H1 (cell line): ENCODE measurements around the gene ADARB2. TPM values are rescaled to one million over a fixed set of nuclear protein-coding genes. Genes with fewer than 3 reads are reported as not detected.

Experiments used
- CTCF ChIA-PET: fragments of 300-600 bp; sonication (Branson Sonifier 250); formaldehyde crosslinking; loops from one replicate; lab custom pipeline; 2021; ENCODE audit not compliant: partially characterized antibody; lab: Charles Lee
- POLR2A ChIA-PET: fragments of 300-600 bp; sonication (Branson Sonifier 250); formaldehyde crosslinking; loops from one replicate; lab custom pipeline; 2021; ENCODE audit warnings: inconsistent platforms; ENCODE audit not compliant: partially characterized antibody; lab: Charles Lee
- DNase-seq, 2 experiments: peaks; one replicate each; pipeline versions ENCODE4 v3.0.0 to v3.0.0-alpha.2; 2010 to 2022; ENCODE audit warnings: low spot score in 2 of 2, low read depth in 1 of 2, mixed read lengths in 1 of 2
- FAIRE-seq: peaks from 2 replicates; lab custom pipeline; 2011; peaks lifted over from hg19 to GRCh38; lab: Jason Lieb, UNC
- H2AFZ ChIP-seq: 2 replicates; pipeline ENCODE4 v1.8.1; 2012; ENCODE audit warnings: low read length, inconsistent platforms
- H2AK5ac ChIP-seq: 2 replicates; pipeline ENCODE4 v1.6.1; 2013; ENCODE audit warnings: low read depth, low read length
- H2BK120ac ChIP-seq: replicated peaks from 2 replicates; pipeline ENCODE3; 2013; ENCODE audit warnings: low read depth, low read length, inconsistent platforms
- H2BK12ac ChIP-seq: 2 replicates; pipeline ENCODE4 v1.6.1; 2013; ENCODE audit warnings: low read depth, low read length
- H2BK15ac ChIP-seq: 2 replicates; pipeline ENCODE4 v1.6.1; 2013; ENCODE audit warnings: low read length
- H2BK20ac ChIP-seq: 2 replicates; pipeline ENCODE4 v1.6.1; 2013; ENCODE audit warnings: low read length
- H2BK5ac ChIP-seq: 2 replicates; pipeline ENCODE4 v1.6.1; 2013; ENCODE audit warnings: low read depth, low read length
- H3K14ac ChIP-seq: 2 replicates; pipeline ENCODE4 v1.6.1; 2013; ENCODE audit warnings: inconsistent platforms; ENCODE audit not compliant: insufficient read length
- H3K18ac ChIP-seq: 2 replicates; pipeline ENCODE4 v1.6.1; 2013; ENCODE audit warnings: low read length; ENCODE audit errors: extremely low read depth
- H3K23ac ChIP-seq: 2 replicates; pipeline ENCODE4 v1.6.1; 2013; ENCODE audit warnings: inconsistent platforms; ENCODE audit not compliant: insufficient read length
- H3K23me2 ChIP-seq: 2 replicates; pipeline ENCODE4 v1.6.1; 2013; ENCODE audit warnings: low read depth, low read length
- H3K27ac ChIP-seq: 2 replicates; pipeline ENCODE4 v1.6.1; 2011; ENCODE audit warnings: low read depth, low read length, inconsistent platforms
- H3K27me3 ChIP-seq, 4 experiments: replicated peaks in 1 of 4; 1 replicate in 1 of 4; 2 replicates in 3 of 4; pipeline versions ENCODE4 v1.6.1 to v1.8.1; 2011 to 2013; ENCODE audit warnings: low read length in 3 of 4, mild to moderate bottlenecking in 3 of 4, inconsistent platforms in 2 of 4, mixed read lengths in 2 of 4, moderate library complexity in 1 of 4; ENCODE audit not compliant: control insufficient read depth in 3 of 4, insufficient read depth in 3 of 4; ENCODE audit errors: extremely low read depth in 1 of 4
- H3K36me3 ChIP-seq, 4 experiments: 2 replicates each; pipeline versions ENCODE4 v1.6.1 to v1.8.1; 2011 to 2013; ENCODE audit warnings: mild to moderate bottlenecking in 4 of 4, low read length in 3 of 4, moderate library complexity in 2 of 4, control low read depth in 1 of 4, inconsistent platforms in 1 of 4; ENCODE audit not compliant: insufficient read depth in 4 of 4, control insufficient read depth in 2 of 4
- H3K4ac ChIP-seq: replicated peaks from 2 replicates; pipeline ENCODE3; 2013; ENCODE audit warnings: low read length, low read depth, mixed read lengths, inconsistent platforms; ENCODE audit not compliant: insufficient read length
- H3K4me1 ChIP-seq, 4 experiments: replicated peaks in 1 of 4; 1 replicate in 1 of 4; 2 replicates in 3 of 4; pipeline versions ENCODE4 v1.6.1 to v1.8.1; 2011 to 2013; ENCODE audit warnings: low read length in 3 of 4, inconsistent platforms in 2 of 4, mixed read lengths in 1 of 4; ENCODE audit not compliant: insufficient read depth in 4 of 4, control insufficient read depth in 3 of 4
- H3K4me2 ChIP-seq, 2 experiments: 2 replicates each; pipeline versions ENCODE4 v1.6.1 to v1.8.1; 2011 to 2013; ENCODE audit warnings: low read depth in 2 of 2, low read length in 2 of 2, control low read depth in 1 of 2, inconsistent platforms in 1 of 2, mild to moderate bottlenecking in 1 of 2; ENCODE audit not compliant: insufficient read depth in 1 of 2
- H3K4me3 ChIP-seq, 4 experiments: fragments of 200-600, 300-600 bp in 1 of 4; sonication (generic), shearing (Covaris generic), sonication (Bioruptor Twin) in 1 of 4; 2 replicates each; pipeline versions ENCODE4 v1.5.1 to v1.8.1; 2011 to 2016; ENCODE audit warnings: low read length in 4 of 4, low read depth in 3 of 4, control low read depth in 2 of 4, inconsistent platforms in 2 of 4, mild to moderate bottlenecking in 2 of 4, mixed read lengths in 1 of 4, moderate library complexity in 1 of 4; ENCODE audit not compliant: insufficient read depth in 2 of 4; ENCODE audit errors: extremely low read depth in 1 of 4
- H3K56ac ChIP-seq: replicated peaks from 2 replicates; pipeline ENCODE3; 2013; ENCODE audit warnings: low read depth, mild to moderate bottlenecking, mixed read lengths, low read length, inconsistent platforms; ENCODE audit not compliant: insufficient read length
- H3K79me1 ChIP-seq: 2 replicates; pipeline ENCODE4 v1.6.1; 2013; ENCODE audit warnings: low read depth, low read length, control low read depth
- H3K79me2 ChIP-seq, 2 experiments: 2 replicates each; pipeline versions ENCODE4 v1.6.1 to v1.8.1; 2012 to 2013; ENCODE audit warnings: low read length in 2 of 2, mild to moderate bottlenecking in 2 of 2, inconsistent platforms in 1 of 2; ENCODE audit not compliant: insufficient read depth in 2 of 2, control insufficient read depth in 1 of 2
- H3K9ac ChIP-seq, 4 experiments: replicated peaks in 1 of 4; 1 replicate in 1 of 4; 2 replicates in 3 of 4; pipeline versions ENCODE4 v1.6.1 to v1.8.1; 2011 to 2013; ENCODE audit warnings: low read depth in 3 of 4, low read length in 3 of 4, control low read depth in 2 of 4, mild to moderate bottlenecking in 2 of 4, moderate library complexity in 2 of 4, inconsistent platforms in 1 of 4; ENCODE audit errors: extremely low read depth in 1 of 4
- H3K9me3 ChIP-seq, 2 experiments: 2 replicates each; pipeline versions ENCODE4 v1.6.1 to v1.8.1; 2012 to 2013; ENCODE audit warnings: mild to moderate bottlenecking in 2 of 2, moderate library complexity in 2 of 2, control low read depth in 1 of 2, inconsistent platforms in 1 of 2, low read depth in 1 of 2, low read length in 1 of 2, mixed read lengths in 1 of 2; ENCODE audit not compliant: insufficient read depth in 2 of 2
- H4K20me1 ChIP-seq, 2 experiments: replicated peaks in 1 of 2; 2 replicates each; pipeline versions ENCODE3 to v1.8.1; 2011 to 2013; ENCODE audit warnings: inconsistent platforms in 2 of 2, low read length in 2 of 2, mild to moderate bottlenecking in 1 of 2; ENCODE audit not compliant: insufficient read depth in 2 of 2, control insufficient read depth in 1 of 2
- H4K5ac ChIP-seq: 2 replicates; pipeline ENCODE4 v1.6.1; 2013; ENCODE audit warnings: low read length, low read depth, mixed read lengths, inconsistent platforms; ENCODE audit not compliant: insufficient read length
- H4K8ac ChIP-seq: 2 replicates; pipeline ENCODE4 v1.8.0; 2013; ENCODE audit warnings: mild to moderate bottlenecking, moderate library complexity, low read length, inconsistent platforms; ENCODE audit not compliant: insufficient read depth; ENCODE audit errors: extremely low read depth
- H4K91ac ChIP-seq: replicated peaks from 2 replicates; pipeline ENCODE3; 2013; ENCODE audit warnings: low read length, mixed read lengths, inconsistent platforms; ENCODE audit not compliant: insufficient read length
- CTCF ChIP-seq, 3 experiments: IDR thresholded peaks; 1 replicate in 2 of 3; 2 replicates in 1 of 3; pipeline versions ENCODE4 v1.5.1 to v1.6.1; 2011; ENCODE audit warnings: low read length in 3 of 3, mild to moderate bottlenecking in 3 of 3, inconsistent platforms in 2 of 3, low read depth in 1 of 3, moderate library complexity in 1 of 3; ENCODE audit not compliant: insufficient read depth in 1 of 3; ENCODE audit errors: control extremely low read depth in 1 of 3
- HDAC6 ChIP-seq: IDR thresholded peaks from one replicate; pipeline ENCODE4 v1.7.1; 2012; ENCODE audit warnings: low read depth, mild to moderate bottlenecking, inconsistent platforms, low read length, moderate library complexity
- KDM4A ChIP-seq: IDR thresholded peaks from one replicate; pipeline ENCODE4 v1.7.1; 2012; ENCODE audit warnings: low read depth, mild to moderate bottlenecking, moderate library complexity, low read length, inconsistent platforms; ENCODE audit not compliant: severe bottlenecking
- KDM5A ChIP-seq: fragments of 200-600 bp; IDR thresholded peaks from 2 replicates; pipeline ENCODE4 v1.7.1; 2012; ENCODE audit warnings: mild to moderate bottlenecking, low read length, inconsistent platforms, mixed read lengths
- POLR2A ChIP-seq, 2 experiments: IDR thresholded peaks; 1 replicate in 1 of 2; 2 replicates in 1 of 2; pipeline ENCODE4 v1.6.1; 2011; ENCODE audit warnings: low read depth in 2 of 2, low read length in 2 of 2, mild to moderate bottlenecking in 2 of 2; ENCODE audit errors: control extremely low read depth in 1 of 2
- RBBP5 ChIP-seq: IDR thresholded peaks from 2 replicates; pipeline ENCODE4 v1.7.1; 2012; ENCODE audit warnings: low read depth, mild to moderate bottlenecking, inconsistent platforms, low read length, moderate library complexity, borderline replicate concordance
- SIRT6 ChIP-seq: IDR thresholded peaks from one replicate; pipeline ENCODE4 v1.7.1; 2012; ENCODE audit warnings: low read length, inconsistent platforms
- TAF1 ChIP-seq: IDR thresholded peaks from 2 replicates; pipeline ENCODE4 v1.6.1; 2011; ENCODE audit warnings: mild to moderate bottlenecking, low read depth, low read length
- WGBS, 2 experiments: shearing (Covaris generic) in 1 of 2; methylation state at CpG; one replicate each; pipeline versions ENCODE4 v1.1.6 to v1.1.7; 2013 to 2015; ENCODE audit warnings: low lambda C conversion rate in 2 of 2, mixed read lengths in 2 of 2, inconsistent platforms in 1 of 2, low coverage in 1 of 2, missing lambda C conversion rate in 1 of 2; ENCODE audit not compliant: insufficient replicate concordance in 2 of 2, insufficient coverage in 1 of 2, insufficient read length in 1 of 2; ENCODE audit errors: extremely low coverage in 1 of 2, missing lambda C conversion rate in 1 of 2; 5-methylcytosine and 5-hydroxymethylcytosine counted together
- polyA plus RNA-seq, 7 experiments: library from polyadenylated mRNA; depleted of rRNA in 3 of 7; stranded (reverse) in 5 of 7; unstranded in 2 of 7; fragments of >200 nt in 5 of 7; fragments of 200-250 nt in 2 of 7; gene quantifications; 1 replicate in 5 of 7; 2 replicates in 1 of 7; 4 replicates in 1 of 7; pipeline versions ENCODE4 v1.2.1 to v1.2.3, GENCODE V29; 2011 to 2013; ENCODE audit warnings: missing spikeins in 2 of 7, mixed read lengths in 2 of 7
- total RNA-seq: library from RNA; stranded (reverse); fragmentation: NEBNext Ultra II Directional; extraction: Animal tissue kit (Norgen Biotek cat#: 25700); gene quantifications from 2 replicates; pipeline ENCODE4 v1.2.1, GENCODE V29; 2021
- TF ChIP-seq, protein P1 (sequence below): IDR thresholded peaks from 2 replicates; pipeline ENCODE4 v1.6.1; 2012; ENCODE audit warnings: low read length, inconsistent platforms

ADARB2 gene
- total and polyA plus RNA-seq, 2 of the 8 experiments (the other 6 are each of a cell fraction or from before 2014, with no cell fraction given) = 2.2 to 2.8 TPM

DNA sequence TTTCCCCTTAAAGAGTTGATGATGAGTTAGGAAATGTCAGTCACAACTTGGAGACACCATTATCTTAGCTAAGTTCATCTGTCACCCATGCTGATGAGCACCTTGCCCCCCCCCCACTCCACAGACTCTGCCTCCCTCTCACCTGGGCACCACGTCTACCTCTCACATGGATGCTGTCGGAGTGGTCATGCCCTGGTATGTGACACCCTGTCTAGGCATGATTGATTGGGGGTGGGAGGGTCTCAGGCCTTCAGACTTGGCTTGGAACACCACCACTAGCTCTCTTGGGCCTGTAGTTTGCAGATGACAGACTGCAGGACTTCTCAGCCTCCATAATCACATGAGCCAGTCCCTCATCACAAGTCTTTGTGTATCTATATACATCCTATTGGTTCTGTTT, 603.2 kb downstream of the ADARB2 start:
- Histone ChIP-seq H3K23me2 (no peaks in the 10 kb centered on the region), H3K79me2 (no peaks in the 10 kb centered on the region), H2AFZ (no peak overlapping the region), H2BK5ac (no peak overlapping the region), H2BK15ac (no peak overlapping the region), H4K5ac (no peak overlapping the region), H3K14ac (no peak overlapping the region), H3K4ac (no peak overlapping the region), H3K4me2 (no peak overlapping the region), H2AK5ac (no peak overlapping the region), H4K20me1 (no peaks in the 10 kb centered on the region), H2BK12ac (no peak overlapping the region), H4K8ac (no peak overlapping the region), H2BK120ac (no peak overlapping the region), H4K91ac (no peak overlapping the region), H2BK20ac (no peak overlapping the region), H3K27ac (no peak overlapping the region), H3K79me1 (no peaks in the 10 kb centered on the region), H3K4me1 (no peaks in the 10 kb centered on the region; a peak in 2 of 7 replicates), H3K27me3 (no peaks in the 10 kb centered on the region), H3K36me3 (peaks cover 5 to 6% (median 6%) of the 10 kb centered on the region in 4 experiments; a peak in 5 of 8 replicates), H3K9me3 (no peaks in the 10 kb centered on the region; a peak in 1 of 4 replicates), H3K18ac (no peak overlapping the region), H3K4me3 (no peak overlapping the region), H3K9ac (no peak overlapping the region), H3K56ac (no peak overlapping the region), H3K23ac (no peak overlapping the region)
- ChIA-PET POLR2A (no interaction called here), CTCF (interaction anchor here (0.9 to 1.3 kb wide), 2 partner anchors 26 to 40 kb away, joined by 3 read pairs; no protein-coding TSS in a partner anchor)
- FAIRE-seq (no peak), DNase-seq (peak in 1 of 2 experiments; percentile 27)
- 96% methylated on average over 2 of the region's 2 CpGs; no CpG with 5 or more reads in 1 of the 2 experiments for WGBS, 2 experiments
- TF ChIP-seq KDM4A (no peak), POLR2A (IDR thresholded peaks at IDR 0.05; ENCODE audit: control extremely low read depth in 1 of 2, low read depth in 2 of 2, low read length in 2 of 2) (no peak), RBBP5 (no peak), SIRT6 (no peak), TAF1 (no peak), HDAC6 (no peak), KDM5A (no peak), CTCF (IDR thresholded peaks at IDR 0.05; ENCODE audit: control extremely low read depth in 1 of 3, insufficient read depth in 1 of 3, low read depth in 1 of 3, low read length in 3 of 3) (no peak)
- TF ChIP-seq, protein P1, sequence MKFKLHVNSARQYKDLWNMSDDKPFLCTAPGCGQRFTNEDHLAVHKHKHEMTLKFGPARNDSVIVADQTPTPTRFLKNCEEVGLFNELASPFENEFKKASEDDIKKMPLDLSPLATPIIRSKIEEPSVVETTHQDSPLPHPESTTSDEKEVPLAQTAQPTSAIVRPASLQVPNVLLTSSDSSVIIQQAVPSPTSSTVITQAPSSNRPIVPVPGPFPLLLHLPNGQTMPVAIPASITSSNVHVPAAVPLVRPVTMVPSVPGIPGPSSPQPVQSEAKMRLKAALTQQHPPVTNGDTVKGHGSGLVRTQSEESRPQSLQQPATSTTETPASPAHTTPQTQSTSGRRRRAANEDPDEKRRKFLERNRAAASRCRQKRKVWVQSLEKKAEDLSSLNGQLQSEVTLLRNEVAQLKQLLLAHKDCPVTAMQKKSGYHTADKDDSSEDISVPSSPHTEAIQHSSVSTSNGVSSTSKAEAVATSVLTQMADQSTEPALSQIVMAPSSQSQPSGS = no peak
